GM19025 (cell line): ENCODE data around the gene EIF4G3.

ENCODE experiments used
- ATAC-seq: cut with Tn5 transposase; IDR thresholded peaks from one replicate; pipeline ENCODE4 v1.9.1; 2021; ENCODE audit warnings: mild to moderate bottlenecking, low read depth, moderate library complexity; ENCODE audit not compliant: unreplicated experiment

Gene EIF4G3

GRCh38 chr1:20787840-20788795 lies 388.6 kb downstream of the EIF4G3 start:
- ATAC-seq, result no peak

GRCh38 chr1:20787029-20787839 lies 389.5 kb downstream of the EIF4G3 start, which contains the start of gene HP1BP3:
TSS of gene HP1BP3 (minus strand) at chr1:20787307. CDS start at chr1:20780440, 6,867 bp downstream.
- ATAC-seq, result peak; percentile 53

DNA sequence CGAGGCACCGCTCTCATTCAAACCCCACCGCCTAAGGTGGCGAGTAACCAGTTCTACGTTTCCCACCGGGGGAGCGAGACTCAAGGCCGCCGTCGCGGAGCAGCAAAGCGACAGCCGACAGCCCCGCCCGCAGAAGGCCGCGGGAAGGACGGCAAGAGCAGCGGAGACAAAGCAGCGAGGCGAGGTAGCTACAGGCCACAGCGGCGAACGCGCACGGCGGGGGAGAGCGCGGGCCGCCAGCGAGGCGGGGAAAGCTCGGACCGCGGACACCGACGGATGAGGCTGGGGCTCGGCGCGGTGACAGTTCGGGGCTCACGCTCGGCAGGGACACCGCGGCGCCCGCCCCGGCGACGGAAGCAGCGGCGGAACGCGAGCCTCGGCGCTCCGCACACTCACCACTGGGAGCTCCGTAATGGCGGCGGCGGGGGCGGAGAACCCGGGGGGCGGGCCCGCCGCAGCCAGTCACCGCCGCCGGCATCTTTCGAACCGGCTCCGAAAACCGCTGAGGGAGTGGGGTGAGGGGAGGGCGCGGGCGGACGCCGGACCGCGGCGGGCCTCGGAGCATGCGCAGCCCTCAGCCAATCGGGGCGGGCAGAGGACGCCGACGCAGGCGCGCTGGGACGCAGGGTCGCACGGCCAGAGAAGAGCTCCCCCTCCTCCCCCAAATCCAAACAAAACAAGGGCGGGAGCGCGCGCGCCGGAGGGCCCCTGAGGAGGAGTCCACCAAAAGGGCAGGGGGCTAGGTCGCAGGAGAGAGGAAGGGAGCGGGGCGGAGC lies 390.3 kb downstream of the EIF4G3 start:
- ATAC-seq, result peak; percentile 74

GRCh38 chr1:20785907-20786252 lies 390.8 kb downstream of the EIF4G3 start:
- ATAC-seq, result no peak

DNA sequence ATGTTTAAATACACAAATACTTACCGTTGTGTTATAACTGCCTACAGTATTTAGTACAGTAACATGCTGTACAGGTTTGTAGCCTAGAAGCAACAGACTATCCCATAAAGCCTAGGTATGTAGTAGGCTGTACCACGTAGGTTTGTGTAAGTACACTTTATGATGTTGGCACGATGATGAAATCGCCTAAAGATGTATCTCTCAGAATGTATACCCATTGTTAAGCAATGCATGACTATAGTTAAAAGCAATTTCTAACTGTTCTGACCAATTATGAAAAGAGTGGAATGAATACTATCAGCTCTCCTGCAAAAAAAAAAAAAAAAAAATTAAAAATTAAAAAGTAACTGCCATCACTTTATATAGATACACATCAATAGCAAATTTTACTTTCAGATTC lies 401.0 kb downstream of the EIF4G3 start:
- no peak for ATAC-seq

DNA sequence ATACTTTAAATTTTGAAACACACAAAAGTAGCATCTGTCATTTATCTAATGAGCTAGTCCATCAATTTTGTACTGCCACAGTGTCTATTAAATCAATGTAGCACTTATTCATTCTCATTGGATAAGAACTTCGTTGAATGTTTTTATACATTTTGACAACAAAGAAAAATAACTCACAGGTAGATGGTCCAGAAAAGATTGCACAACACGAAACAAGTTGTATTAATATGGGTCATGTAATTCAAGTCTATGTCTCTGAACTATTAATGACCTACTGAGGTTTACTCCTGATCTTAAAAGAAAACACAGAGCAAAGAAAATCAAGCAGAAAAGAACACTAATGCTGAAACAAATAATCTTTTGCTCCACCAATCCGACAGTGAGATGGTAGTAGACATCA lies 404.9 kb downstream of the EIF4G3 start:
- no peak for ATAC-seq

DNA sequence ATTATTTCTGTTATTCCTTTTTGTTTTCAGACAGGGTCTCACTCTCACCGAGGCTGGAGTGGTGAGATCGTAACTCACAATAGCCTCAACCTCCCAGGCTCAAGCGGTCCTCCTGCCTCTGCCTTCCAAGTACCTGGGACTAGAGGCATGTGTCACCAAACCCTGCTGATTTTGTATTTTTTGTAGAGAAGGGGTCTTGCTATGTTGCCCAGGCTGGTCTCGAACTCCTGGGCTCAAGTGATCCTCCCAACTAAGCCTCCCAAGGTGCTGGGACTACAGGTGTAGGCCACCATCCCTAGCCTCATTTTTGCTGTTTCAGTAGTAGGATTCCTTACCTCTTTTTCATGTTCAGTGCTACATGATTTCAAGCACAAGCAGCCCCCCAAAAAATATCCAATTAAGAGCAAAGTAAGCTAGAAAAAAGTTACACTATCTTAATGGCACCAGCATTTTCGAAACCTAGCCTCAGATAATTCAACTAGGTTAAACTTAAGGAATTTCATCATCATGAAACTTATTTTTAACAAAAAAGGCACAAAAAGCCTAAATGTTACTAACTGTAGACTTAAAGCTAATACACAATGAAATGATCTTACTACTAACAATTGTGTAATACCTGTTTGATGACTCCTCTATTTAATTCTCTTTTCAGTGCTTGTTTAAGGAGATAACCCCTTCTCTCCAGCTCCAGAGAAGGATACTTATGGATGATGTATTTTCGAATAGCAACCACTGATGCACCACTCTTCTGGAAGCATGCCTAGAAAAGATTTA lies 406.2 kb downstream of the EIF4G3 start:
- no peak for ATAC-seq

DNA sequence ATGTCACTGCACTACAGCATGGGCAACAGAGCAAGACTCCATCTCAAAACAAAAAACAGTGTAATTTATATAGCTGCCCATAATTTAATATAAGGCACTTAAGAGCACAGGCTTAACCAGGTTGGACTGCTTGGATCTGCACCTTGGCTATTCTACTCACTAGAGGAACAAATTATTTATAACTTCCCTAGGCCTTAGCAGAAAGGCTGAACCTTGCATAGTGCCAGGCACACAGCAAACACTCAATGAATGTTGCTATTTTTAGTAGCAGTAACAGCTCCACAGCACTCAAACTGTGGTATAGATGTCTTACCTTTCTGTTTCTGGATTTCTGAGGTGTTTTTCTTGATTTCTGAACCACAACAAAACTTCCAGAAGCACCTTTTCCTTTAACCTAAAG lies 409.4 kb downstream of the EIF4G3 start:
- no peak for ATAC-seq

DNA sequence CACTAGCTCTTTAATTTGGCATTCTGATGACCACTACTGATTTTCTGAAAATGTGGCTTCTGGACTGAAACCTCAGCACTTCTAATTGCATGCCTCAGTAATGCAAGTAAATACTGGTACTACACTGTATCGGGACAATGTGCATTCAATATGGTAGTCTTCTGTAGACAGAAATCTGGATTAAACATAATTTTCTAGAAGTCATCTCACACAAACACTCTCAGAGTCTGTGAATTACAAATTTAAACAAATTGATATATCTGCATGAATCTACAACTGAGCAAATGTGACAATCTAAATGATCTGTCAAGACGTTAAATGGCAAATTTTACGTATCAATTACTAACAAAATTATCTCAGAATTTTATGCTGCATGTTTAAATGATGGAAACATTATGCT lies 413.3 kb downstream of the EIF4G3 start:
- ATAC-seq, result no peak

- ATAC-seq, result no peak
Measured at GRCh38 chr1:20760322-20760721, 416.4 kb downstream of the EIF4G3 start.
